ENCODE results near the gene DSTYK.

DNA sequence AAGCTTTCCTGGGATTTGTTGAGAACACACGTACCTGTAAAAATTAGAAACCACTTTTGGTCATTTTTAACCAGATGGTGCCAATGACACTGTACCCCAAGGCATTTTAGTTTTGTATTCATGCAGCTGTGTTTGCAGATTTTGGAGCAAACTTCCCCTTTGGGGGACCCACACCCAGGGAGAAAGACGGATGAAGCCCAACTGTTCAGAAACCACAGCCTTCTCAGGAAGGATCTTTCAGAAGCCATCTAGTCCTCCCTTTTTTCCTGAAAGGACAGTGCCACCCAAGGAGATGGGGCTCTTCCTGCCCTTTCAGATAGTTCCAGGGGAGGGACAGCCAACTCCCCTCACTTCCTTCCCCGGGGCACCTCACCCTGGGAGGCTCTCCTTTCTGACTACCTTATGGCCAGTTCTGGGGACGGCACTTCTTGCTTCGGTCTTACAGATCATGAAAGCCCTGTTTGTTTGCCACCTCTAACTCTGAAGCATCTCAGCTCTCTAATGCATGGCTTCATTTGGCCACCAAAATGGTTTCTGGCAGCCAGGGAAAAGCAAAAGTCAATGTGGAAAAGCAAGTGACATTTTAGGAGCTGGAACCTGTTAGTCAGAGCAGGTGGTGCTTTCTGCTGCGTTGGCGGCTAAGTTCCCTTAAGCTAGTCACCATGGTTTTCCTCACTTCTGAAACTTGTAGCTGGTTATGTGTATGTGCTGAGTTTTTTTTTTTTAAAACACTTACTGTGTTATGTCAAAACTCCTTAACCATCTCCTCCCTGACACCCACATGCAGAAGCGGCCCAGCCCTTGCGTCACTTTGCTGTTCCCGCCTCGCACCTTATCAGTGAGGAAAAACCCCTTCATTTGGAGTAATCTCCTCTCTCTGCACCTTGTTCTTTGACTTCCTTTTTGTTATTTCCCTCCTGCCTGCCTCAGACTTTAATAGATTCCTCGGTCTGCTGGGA lies 26.3 kb upstream of the DSTYK start:
- TF ChIP-seq GATA3 (IDR thresholded peaks at IDR 0.05; ENCODE audit: low read depth, low read length) (no peak), GATA2 (IDR thresholded peaks at IDR 0.05; ENCODE audit: low read depth, low read length) (no peak)

Data from SH-SY5Y (cell line).